Activated CD4-positive, alpha-beta memory T cell treated with anti-CD3 and anti-CD28 coated beads for 36 hours (primary cell): ENCODE results near the gene ADI1. TPM values are rescaled to one million over a fixed set of nuclear protein-coding genes. Genes with fewer than 3 reads are reported as not detected.

Experiments used
- CTCF ChIA-PET: fragments of 350-600 bp; sonication (Branson Sonifier 250); formaldehyde crosslinking; loops from one replicate; lab custom pipeline; 2021; ENCODE audit warnings: antibody characterized with exemption, inconsistent platforms; lab: Charles Lee
- POLR2A ChIA-PET: fragments of 350-600 bp; sonication (Branson Sonifier 250); formaldehyde crosslinking; loops from one replicate; lab custom pipeline; 2021; ENCODE audit warnings: antibody characterized with exemption; lab: Charles Lee
- DNase-seq: peaks from one replicate; pipeline ENCODE4 v3.0.0-alpha.2; 2020
- H3K27ac Mint-ChIP-seq: one replicate; pipeline ENCODE4 v1.8.0; 2021; ENCODE audit warnings: mixed read lengths
- H3K27me3 Mint-ChIP-seq: one replicate; pipeline ENCODE4 v1.8.0; 2021; ENCODE audit warnings: mixed read lengths
- H3K36me3 Mint-ChIP-seq: one replicate; pipeline ENCODE4 v1.8.0; 2021; ENCODE audit warnings: mixed read lengths
- H3K4me1 Mint-ChIP-seq: one replicate; pipeline ENCODE4 v1.8.0; 2021; ENCODE audit warnings: low read depth, mixed read lengths
- H3K4me3 Mint-ChIP-seq: one replicate; pipeline ENCODE4 v1.8.0; 2021; ENCODE audit warnings: mild to moderate bottlenecking, mixed read lengths
- H3K9me3 Mint-ChIP-seq: one replicate; pipeline ENCODE4 v1.8.0; 2021; ENCODE audit warnings: mixed read lengths
- intact Hi-C: fragments of 100-400 bp; cut with micrococcal nuclease; formaldehyde crosslinking; loops from one replicate; pipeline ENCODE4 v1.15.1; 2023
- total RNA-seq, 2 experiments: library from RNA; stranded (reverse); gene quantifications; one replicate each; pipeline ENCODE4 v1.2.3, GENCODE V29; 2021

Gene ADI1
- total RNA-seq, 2 experiments from 2014 or later: 36.0 to 36.4 TPM

DNA sequence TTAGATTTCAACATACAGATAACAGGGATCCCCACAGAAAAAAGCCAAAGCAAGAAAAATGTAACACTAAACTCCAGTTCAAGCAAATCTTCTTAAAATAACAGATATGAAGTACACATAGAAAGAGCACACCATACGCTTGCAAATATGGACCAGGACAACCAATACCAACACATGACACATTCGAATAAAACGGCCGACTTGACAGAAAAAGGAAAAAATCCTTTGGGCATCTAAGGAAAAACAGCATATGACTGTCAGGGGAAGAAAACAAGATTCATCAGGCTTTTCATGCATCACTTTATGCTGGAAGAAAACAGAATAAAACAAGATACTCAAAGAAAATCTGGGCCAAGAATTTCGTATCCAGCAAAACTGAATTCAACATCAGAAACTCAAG lies 22.8 kb upstream of the ADI1 start:
- no peaks in the 10 kb centered on the region for H3K4me1 Mint-ChIP-seq
- ChIA-PET CTCF (no interaction called here), POLR2A (no interaction called here)
- DNase-seq: no peak
- H3K27me3 Mint-ChIP-seq: no peaks in the 10 kb centered on the region
- peaks cover 37% of the 10 kb centered on the region for H3K36me3 Mint-ChIP-seq
- intact Hi-C loops: no loop called here
- H3K27ac Mint-ChIP-seq: no peak overlapping the region
- no peak overlapping the region for H3K4me3 Mint-ChIP-seq
- no peaks in the 10 kb centered on the region for H3K9me3 Mint-ChIP-seq

DNA sequence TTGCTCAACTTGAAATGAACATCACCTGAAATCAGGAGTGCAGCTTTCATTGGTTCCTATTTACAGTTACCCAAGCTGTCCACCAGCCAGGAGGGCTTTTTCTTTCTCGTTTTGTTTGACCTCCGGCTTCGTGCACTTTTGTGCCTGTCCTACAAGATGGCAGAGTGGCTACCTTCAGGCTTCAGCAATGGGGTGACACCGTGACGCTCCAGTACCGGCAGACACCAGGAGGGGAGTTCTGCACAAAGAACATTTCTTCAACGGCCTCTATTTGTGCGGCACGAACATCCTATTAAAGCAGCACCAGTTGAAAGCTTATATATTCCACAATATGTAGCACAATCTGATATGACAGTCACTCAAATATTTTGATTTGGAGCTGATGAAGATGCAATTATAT lies 20.5 kb upstream of the ADI1 start:
- Mint-ChIP-seq H3K27ac (no peak overlapping the region), H3K36me3 (peaks cover 29% of the 10 kb centered on the region), H3K4me3 (no peak overlapping the region), H3K27me3 (no peaks in the 10 kb centered on the region), H3K4me1 (no peaks in the 10 kb centered on the region), H3K9me3 (no peaks in the 10 kb centered on the region)
- ChIA-PET POLR2A (no interaction called here), CTCF (interaction anchor here (0.9 kb wide), 1 partner anchor 112 kb away, joined by 3 read pairs; no protein-coding TSS in a partner anchor)
- DNase-seq: no peak
- intact Hi-C loops: no loop called here

DNA sequence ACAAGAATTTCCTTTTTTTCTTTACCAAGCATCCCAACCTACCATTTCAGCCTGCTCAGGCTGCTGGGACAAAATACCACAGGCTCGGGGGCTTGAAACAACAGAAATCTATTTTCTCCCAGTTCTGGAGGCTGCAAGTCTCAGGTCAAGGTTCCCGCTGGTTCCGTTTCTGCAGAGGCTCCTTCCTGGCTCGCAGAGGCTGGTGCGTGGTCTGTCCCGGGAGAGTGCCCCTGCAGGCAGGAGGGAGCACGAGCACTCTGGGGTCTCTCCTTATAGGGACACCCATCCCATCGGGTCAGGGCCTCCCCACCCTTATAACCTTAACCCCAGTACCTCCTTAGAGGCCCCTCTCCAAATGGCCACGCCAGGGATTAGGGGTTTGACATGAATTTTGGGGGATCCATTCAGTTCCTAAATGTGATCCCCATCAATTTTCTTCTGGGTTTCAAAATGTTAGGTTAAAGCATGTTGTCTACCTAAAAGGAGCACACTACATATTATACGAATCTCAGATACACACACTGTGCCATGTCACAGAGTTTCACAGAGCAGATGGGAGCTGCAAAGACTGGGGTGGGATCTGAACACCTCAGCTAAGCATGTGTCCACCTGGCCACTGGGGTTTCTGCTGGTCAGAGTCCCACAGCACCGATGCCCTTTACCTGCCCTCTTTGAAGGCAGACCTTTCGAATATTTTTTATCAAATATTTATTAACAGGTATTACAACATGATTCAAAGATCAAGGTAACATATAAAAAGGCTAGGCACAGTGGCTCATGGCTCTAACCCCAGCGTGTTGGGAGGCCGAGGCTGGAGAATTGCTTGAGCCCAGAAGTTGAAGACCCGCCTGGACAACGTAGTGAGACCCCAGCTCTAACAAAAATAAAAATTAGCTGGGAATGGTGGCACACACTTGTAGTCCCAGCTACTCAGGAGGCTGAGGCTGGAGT lies 17.6 kb upstream of the ADI1 start:
- H3K27ac Mint-ChIP-seq: no peak overlapping the region
- intact Hi-C loops: no loop called here
- peaks cover 7% of the 10 kb centered on the region for H3K36me3 Mint-ChIP-seq
- DNase-seq: no peak
- ChIA-PET POLR2A (no interaction called here), CTCF (no interaction called here)
- H3K27me3 Mint-ChIP-seq: no peaks in the 10 kb centered on the region
- no peaks in the 10 kb centered on the region for H3K4me1 Mint-ChIP-seq
- no peak overlapping the region for H3K4me3 Mint-ChIP-seq
- no peaks in the 10 kb centered on the region for H3K9me3 Mint-ChIP-seq

DNA sequence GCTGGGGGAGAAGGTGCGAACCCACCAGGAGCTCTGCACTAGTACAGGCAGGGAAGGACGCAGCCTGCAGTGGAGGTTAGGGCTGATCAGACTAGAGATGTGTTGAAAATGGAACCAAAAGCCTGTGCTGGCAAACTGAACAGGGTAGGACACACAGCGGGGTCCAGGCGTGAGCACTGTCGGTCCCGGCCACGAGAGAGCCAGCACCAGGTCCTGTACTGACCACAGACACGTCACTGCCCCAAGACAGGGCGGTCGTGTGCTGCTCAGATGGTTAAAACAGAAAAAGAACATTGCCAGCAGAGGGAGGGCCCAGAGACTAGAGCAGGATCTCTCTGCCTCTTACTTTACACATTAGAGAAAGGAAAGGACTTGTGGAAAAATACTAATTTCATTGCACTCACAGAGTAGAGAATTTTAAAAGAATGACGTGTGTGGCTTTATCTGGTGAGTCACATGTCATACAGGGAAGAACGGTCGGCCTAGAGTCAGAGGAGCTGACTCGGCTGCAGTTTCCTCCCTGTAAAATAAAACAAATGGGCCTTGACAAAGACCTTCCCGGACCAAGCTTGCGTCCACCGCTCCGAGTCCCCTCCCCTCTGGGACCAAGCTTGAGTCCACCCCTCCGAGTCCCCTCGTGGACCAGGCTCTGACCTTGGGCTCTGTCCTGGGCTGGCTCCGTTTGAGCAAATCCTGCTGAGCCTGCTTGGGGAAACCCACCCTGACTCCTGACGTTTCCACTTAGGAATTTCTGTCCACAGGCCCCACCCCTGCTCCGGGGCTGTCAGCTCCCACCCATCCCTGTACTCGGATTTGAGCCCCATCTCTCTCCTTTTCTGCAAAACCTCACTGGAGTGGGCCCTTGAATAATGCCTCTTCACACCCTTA lies 16.7 kb upstream of the ADI1 start:
- Mint-ChIP-seq H3K27me3 (no peaks in the 10 kb centered on the region), H3K4me3 (no peak overlapping the region), H3K36me3 (peaks cover 7% of the 10 kb centered on the region), H3K9me3 (no peaks in the 10 kb centered on the region), H3K4me1 (no peaks in the 10 kb centered on the region), H3K27ac (no peak overlapping the region)
- no peak for DNase-seq
- ChIA-PET CTCF (no interaction called here), POLR2A (no interaction called here)
- intact Hi-C loops: no loop called here

DNA sequence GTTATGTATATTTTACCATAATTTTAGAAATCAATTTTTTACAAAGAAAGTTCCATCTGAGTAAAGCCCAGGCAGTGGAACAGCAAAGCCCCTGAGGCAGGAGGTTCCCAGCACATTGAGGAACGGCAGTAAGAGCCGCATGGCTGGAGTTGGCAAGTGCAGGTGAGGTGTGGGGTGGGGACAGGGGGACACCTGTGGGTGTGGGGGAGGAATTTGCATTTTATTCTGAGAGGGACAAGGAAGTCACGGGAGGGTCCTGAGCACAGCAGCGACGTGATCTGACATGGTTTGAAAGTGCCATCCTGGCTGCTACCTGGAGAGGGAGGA lies 16.1 kb upstream of the ADI1 start:
- Mint-ChIP-seq H3K4me1 (no peaks in the 10 kb centered on the region), H3K9me3 (no peaks in the 10 kb centered on the region), H3K27me3 (no peaks in the 10 kb centered on the region), H3K36me3 (peaks cover 7% of the 10 kb centered on the region), H3K4me3 (no peak overlapping the region), H3K27ac (no peak overlapping the region)
- intact Hi-C loops: no loop called here
- no peak for DNase-seq
- ChIA-PET CTCF (no interaction called here), POLR2A (no interaction called here)

DNA sequence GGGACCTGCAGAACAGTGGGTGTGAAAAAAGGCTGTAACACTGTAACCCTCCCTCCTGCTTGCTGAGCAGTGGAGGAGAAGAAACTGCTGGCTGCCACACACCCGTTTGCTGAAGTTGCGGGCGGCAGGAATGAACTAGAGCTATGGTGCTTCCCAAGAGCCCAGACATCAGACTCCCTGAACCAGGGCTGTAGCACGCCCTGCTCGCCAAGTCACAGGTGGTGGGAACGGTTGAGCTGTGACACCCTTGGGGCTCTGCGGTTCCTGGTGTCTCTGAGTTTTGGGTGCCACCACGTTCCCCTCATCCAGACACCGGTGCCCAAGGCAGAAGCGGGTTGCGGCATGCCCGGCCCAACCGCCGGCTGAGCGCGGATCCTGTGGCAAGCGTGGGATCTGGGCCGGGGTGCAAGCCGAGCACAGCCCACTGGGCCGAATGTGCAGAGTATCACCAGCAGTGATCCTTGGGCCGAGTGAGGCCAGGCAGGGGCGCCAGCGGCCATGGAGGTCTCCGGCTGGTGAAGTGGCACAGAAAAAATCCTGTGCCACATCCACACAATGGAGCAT lies 15.0 kb upstream of the ADI1 start:
- CTCF ChIA-PET: no interaction called here

DNA sequence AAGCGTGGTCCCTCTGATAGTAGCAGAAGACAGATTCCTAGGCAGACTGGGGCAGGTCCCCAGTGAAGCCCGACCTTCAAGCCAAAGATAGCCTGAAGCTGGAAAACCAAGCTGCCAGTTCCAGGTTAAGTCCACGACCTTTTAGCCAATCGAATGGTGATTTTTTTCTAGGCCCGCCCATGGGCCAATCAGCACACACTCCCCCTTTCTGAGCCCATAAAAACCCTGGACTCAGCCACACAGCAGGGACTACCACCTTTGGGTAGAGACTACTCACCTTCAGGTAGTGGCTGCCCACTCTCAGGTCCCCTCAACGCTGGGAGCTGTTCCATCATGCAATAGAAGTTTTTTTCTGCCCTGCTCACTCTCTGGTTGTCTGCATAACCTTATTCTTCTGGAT lies 14.5 kb upstream of the ADI1 start:
- Mint-ChIP-seq H3K36me3 (peaks cover 2% of the 10 kb centered on the region), H3K4me1 (no peaks in the 10 kb centered on the region), H3K4me3 (no peak overlapping the region), H3K27me3 (no peaks in the 10 kb centered on the region), H3K9me3 (no peaks in the 10 kb centered on the region), H3K27ac (no peak overlapping the region)
- intact Hi-C loops: no loop called here
- ChIA-PET POLR2A (no interaction called here), CTCF (no interaction called here)
- DNase-seq: no peak

More for the DNA sequence above, 15.0 kb upstream of the ADI1 start:
- H3K27ac Mint-ChIP-seq: no peak overlapping the region
- no peak overlapping the region for H3K4me3 Mint-ChIP-seq
- peaks cover 7% of the 10 kb centered on the region for H3K36me3 Mint-ChIP-seq
- H3K9me3 Mint-ChIP-seq: no peaks in the 10 kb centered on the region
- intact Hi-C loops: no loop called here
- no peak for DNase-seq
- H3K27me3 Mint-ChIP-seq: no peaks in the 10 kb centered on the region
- POLR2A ChIA-PET: no interaction called here
- H3K4me1 Mint-ChIP-seq: no peaks in the 10 kb centered on the region

DNA sequence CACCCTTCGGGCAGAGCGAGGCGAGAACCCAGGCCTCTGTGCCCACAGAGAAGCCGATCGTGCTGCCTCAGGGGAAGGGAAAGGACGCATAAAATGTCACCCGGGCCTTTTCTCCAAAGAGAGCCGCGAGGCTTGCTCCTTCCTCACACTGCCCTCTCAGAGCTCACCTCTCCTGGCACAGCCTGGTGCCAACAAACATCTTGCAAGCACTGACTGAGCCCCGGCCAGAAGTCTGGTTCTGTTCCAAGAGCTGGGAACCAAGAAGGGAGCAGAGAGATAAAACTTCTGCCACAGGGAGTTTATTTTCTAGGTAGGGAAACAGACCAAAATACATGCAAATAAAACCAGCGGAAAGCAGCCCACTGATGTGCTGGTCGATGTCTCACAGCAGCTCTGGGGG lies 13.6 kb upstream of the ADI1 start:
- peaks cover 2% of the 10 kb centered on the region for H3K36me3 Mint-ChIP-seq
- POLR2A ChIA-PET: no interaction called here
- H3K9me3 Mint-ChIP-seq: no peaks in the 10 kb centered on the region
- no peak overlapping the region for H3K27ac Mint-ChIP-seq
- H3K4me1 Mint-ChIP-seq: no peaks in the 10 kb centered on the region
- H3K27me3 Mint-ChIP-seq: no peaks in the 10 kb centered on the region
- CTCF ChIA-PET: no interaction called here
- DNase-seq: no peak
- no peak overlapping the region for H3K4me3 Mint-ChIP-seq
- intact Hi-C loops: no loop called here

DNA sequence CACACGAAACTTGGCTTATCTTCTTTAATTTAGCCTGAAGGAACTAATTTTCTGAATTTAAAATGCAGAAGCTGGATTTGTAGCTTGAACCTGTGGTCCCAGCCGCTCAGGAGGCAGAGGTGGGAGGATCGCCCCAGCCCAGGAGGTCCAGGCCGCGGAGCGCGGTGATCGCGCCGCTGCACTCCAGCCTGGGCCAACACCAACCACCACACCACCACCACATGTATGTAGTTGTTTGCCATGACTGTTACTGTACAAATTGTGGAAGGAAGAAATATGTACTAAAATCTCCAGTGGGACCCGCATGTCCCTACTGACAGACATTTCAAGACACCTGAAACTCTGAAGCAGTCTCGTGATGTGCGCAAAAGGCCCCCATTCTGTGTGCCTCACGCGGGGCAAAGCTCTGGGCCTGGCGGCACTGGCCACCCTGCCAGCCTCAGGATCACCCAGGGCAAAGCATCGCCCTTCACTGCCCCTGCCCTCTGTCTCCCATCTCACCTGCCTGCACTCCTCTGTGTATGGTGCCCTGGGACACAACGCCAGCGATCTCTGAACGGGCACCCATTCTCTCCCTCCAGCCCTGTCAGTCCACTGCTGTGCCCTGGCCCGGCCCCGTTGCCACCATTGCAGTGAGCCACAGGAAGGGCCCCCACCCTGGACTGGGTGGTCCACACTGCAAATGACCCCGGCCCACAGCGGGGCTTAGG lies 10.1 kb upstream of the ADI1 start:
- Mint-ChIP-seq H3K4me3 (no peak overlapping the region), H3K36me3 (peaks cover 2% of the 10 kb centered on the region), H3K27ac (no peak overlapping the region), H3K27me3 (no peaks in the 10 kb centered on the region), H3K9me3 (no peaks in the 10 kb centered on the region), H3K4me1 (no peaks in the 10 kb centered on the region)
- ChIA-PET CTCF (no interaction called here), POLR2A (interaction anchor here (0.7 kb wide), 1 partner anchor 11 kb away, joined by 4 read pairs; the partner anchor contains the start of gene ADI1)
- intact Hi-C loops: no loop called here
- no peak for DNase-seq

DNA sequence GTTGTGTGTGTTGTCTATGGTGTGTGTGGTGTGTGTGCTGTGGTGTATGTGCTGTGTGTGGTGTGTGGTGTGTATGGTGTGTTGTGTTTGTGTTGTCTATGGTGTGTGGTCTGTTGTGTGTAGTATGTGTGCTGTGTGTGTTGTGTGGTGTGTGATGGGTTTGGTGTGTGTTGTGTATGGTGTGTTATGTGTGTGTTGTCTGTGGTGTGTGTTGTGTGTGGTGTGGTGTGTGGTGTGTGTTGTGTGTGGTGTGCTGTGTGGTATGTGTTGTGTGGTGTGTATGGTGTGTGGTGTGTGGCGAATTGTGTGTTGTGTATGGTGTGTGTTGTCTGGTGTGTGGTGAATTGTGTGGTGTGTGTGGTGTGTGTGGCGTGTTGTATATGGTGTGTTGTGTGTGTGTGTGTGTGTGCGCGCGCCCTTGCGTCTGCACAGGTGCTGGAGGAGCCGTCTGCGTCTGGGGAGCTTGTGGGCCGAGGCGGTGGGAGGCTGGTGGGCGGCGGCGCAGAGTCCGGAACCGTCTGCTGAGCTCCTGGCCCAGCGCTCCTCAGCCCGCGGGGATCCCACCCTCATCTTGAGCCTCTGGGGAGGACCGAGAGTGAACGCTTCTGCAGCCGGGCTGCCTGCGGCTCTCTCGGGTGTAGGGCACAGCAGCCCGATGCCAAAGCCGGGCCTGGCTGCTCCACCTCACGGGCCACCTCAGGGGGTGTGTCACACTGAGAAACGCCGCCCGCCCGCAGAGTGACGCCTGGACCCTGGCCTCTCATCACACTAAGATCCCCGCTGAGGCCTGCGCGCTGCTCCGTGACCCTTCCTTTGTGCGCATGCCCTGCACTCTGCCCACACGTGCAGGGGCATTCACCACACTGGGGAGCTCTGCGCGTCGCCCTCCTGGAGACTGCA lies 8.8 kb upstream of the ADI1 start:
- Mint-ChIP-seq H3K27ac (no peak overlapping the region), H3K4me3 (no peak overlapping the region), H3K9me3 (no peaks in the 10 kb centered on the region), H3K4me1 (no peaks in the 10 kb centered on the region), H3K27me3 (no peaks in the 10 kb centered on the region), H3K36me3 (no peaks in the 10 kb centered on the region)
- intact Hi-C loops: no loop called here
- DNase-seq: no peak
- CTCF ChIA-PET: no interaction called here
- POLR2A ChIA-PET: interaction anchor here (0.7 kb wide), 1 partner anchor 9 kb away, joined by 4 read pairs; the partner anchor contains the start of gene ADI1

DNA sequence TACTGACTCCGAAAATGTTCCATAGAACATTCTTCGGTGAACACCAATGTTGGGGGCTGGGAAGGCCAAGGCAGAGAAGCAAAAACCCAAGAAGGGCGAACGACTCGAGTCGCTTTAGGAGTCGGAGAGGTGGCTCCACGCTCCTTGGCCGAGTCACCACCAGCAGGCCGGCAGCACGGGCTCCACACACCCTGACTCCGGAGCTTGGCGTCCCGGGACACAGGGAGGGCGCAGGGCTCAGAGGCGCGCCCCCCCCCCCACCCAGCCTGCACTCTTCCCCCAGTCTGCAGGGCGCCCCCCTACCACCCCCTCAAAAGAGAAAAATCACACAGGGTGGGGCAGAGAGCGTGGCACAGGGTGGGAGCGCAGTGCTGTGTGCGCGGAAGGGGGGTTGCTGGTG lies 7.5 kb upstream of the ADI1 start:
- Mint-ChIP-seq H3K36me3 (no peaks in the 10 kb centered on the region), H3K27me3 (no peaks in the 10 kb centered on the region), H3K4me1 (peaks cover under 1% of the 10 kb centered on the region), H3K4me3 (no peak overlapping the region), H3K27ac (no peak overlapping the region), H3K9me3 (no peaks in the 10 kb centered on the region)
- ChIA-PET CTCF (no interaction called here), POLR2A (no interaction called here)
- intact Hi-C loops: no loop called here
- no peak for DNase-seq
